ENCODE results near the gene MAB21L1.

GRCh38 chr13:35472323-35472881, 4.1 kb downstream of the MAB21L1 start:
- TF ChIP-seq CTCF (IDR thresholded peaks at IDR 0.05) (no peak), POLR2A (IDR thresholded peaks at IDR 0.05) (no peak)
